PC-9 (cell line): ENCODE measurements around the gene STAP1.

Experiments
- EZH2 ChIP-seq: fragments of 200-600 bp; sonication (generic); IDR thresholded peaks from 2 replicates; pipeline ENCODE4 v1.8.0; 2017; ENCODE audit warnings: antibody characterized with exemption, low read depth
- TF ChIP-seq, protein P1 (sequence below): fragments of 200-600 bp; sonication (generic); conservative IDR thresholded peaks from 2 replicates; pipeline ENCODE4 v1.6.1; 2017; ENCODE audit warnings: mixed run types, antibody characterized with exemption, mild to moderate bottlenecking, moderate library complexity

DNA sequence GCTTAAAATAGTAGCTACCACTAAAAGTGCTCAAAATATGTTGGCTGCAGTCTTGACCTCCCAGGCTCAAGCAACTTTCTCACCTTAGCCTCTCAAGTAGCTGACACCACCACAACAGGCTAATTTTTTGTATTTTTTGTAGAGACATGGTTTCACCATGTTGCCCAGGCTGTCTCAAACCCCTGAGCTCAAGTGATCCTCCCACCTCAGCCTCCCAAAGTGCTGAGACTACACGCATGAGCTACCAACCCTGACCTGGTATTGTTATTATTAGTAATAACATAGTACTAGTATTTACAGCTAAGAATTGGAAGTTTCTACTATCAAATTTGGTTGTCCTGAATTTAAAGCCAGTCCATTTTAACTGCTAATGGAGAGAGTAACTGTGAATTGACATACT lies 18.0 kb downstream of the STAP1 start:
- TF ChIP-seq EZH2 = no peak
- TF ChIP-seq, protein P1, sequence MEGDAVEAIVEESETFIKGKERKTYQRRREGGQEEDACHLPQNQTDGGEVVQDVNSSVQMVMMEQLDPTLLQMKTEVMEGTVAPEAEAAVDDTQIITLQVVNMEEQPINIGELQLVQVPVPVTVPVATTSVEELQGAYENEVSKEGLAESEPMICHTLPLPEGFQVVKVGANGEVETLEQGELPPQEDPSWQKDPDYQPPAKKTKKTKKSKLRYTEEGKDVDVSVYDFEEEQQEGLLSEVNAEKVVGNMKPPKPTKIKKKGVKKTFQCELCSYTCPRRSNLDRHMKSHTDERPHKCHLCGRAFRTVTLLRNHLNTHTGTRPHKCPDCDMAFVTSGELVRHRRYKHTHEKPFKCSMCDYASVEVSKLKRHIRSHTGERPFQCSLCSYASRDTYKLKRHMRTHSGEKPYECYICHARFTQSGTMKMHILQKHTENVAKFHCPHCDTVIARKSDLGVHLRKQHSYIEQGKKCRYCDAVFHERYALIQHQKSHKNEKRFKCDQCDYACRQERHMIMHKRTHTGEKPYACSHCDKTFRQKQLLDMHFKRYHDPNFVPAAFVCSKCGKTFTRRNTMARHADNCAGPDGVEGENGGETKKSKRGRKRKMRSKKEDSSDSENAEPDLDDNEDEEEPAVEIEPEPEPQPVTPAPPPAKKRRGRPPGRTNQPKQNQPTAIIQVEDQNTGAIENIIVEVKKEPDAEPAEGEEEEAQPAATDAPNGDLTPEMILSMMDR = no peak
